ENCODE measurements around the gene FOSB.

Gene FOSB

DNA sequence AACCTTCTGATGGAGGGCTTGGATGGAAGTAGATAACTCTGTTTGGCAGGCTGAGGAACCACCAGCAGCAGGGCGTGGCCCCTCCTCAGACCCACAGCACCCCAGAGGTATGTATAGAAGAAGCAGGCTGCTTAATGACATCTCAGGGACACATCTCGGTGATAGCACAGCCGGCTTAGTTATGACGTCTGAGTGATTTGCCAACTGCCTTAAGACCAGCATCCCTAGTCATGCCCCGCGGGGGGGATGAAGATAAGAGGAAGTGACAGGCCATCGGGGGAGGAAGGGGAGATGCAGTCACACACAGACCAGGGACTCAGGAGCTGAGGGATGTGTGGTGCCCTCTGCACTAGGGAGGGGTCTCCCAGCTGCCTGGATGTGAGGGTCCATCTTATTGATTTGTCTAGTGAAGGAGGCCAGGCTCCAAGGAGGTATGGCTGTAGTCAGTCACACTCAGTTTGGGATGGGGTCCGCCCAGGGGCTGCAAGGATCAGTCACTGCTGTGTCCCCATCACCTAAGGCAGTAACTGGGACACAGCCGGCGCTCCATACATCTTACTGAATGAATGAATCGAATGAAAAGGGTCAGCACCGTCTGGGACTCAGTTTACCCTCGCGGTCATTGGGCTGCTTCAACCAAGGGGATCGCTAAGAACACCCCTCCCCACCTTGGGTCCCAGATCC lies 24.9 kb upstream of the FOSB start:
- DNase-seq (ENCODE audit: low spot score) = no peak

- DNase-seq (ENCODE audit: low spot score) = peak; percentile 94
Measured at GRCh38 chr19:45443462-45444317, 24.1 kb upstream of the FOSB start.

DNA sequence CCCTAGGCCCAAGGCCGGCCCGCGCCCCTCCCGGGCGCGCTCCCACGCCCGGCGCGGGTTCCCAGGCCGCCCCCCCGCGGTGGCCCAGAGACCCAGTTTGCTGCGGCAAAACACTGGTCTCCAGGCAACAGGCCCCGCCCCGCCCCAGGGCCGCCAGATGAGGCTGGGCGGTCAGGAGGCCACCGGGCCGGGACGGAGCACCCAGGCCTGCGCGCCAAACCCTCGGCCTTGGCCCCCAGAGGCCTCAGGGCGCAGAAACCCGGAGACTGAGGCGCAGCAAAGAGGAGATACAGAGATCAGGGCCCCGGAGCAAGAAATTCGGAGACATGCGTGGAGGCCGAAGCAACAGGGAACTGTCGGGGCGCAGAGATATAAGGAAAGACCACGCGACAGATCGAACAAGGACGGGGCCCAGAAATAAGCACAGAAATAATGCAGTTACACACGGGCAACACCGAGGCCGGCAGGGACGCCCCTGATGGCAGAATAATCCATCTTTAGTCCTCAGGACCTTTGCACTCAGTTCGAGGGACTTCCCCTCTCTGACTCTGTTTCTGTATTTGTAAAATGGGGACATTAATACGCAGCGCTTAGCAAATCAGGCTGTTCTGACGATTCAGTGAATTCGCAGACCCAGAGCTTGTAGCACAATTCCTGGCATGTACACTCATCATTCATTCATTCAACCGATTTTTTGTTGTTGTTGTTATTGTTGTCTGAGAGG lies 23.3 kb upstream of the FOSB start:
- peak; percentile 91 for DNase-seq (ENCODE audit: low spot score)

DNA sequence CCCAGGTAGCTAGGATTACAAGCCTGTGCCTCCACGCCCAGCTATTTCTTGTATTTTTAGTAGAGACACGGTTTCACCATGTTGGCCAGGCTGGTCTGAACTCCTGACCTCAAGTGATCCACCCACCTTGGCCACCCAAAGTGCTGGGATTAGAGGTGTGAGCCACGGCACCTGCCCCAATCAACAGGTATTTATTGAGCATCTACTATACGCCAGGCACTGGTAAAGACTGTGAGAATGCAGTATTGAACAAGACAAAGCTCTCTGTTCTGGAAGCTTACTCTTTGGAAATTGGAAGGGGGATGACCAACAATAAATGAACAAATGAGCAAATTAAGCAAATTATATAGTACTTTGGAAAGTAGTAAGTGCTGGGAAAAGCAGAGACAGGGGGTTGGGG lies 22.7 kb upstream of the FOSB start:
- no peak for DNase-seq (ENCODE audit: low spot score)

DNA sequence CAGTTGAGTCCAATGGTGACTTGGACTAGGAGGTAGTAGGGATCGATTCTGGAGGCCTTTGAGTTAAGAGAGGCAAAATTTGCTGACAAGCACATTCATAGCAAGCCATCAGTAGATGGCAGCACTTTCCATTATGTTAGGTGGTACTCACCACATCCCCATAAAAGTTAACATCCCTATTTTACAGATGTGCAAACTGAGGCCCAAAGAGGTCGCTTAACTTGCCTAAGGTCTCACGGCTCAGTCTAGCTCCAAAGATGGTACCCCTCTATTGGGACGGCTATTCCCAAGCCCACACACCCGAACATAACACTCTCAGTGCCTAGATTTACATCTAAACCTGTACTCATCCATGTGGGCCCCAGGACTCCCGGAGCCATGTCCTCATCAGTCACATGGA lies 21.5 kb upstream of the FOSB start:
- DNase-seq (ENCODE audit: low spot score) = no peak

GRCh38 chr19:45446944-45447343 lies 20.9 kb upstream of the FOSB start:
- DNase-seq (ENCODE audit: low spot score) = peak; percentile 44

GRCh38 chr19:45448425-45448756 lies 19.4 kb upstream of the FOSB start:
- DNase-seq (ENCODE audit: low spot score) = no peak

DNA sequence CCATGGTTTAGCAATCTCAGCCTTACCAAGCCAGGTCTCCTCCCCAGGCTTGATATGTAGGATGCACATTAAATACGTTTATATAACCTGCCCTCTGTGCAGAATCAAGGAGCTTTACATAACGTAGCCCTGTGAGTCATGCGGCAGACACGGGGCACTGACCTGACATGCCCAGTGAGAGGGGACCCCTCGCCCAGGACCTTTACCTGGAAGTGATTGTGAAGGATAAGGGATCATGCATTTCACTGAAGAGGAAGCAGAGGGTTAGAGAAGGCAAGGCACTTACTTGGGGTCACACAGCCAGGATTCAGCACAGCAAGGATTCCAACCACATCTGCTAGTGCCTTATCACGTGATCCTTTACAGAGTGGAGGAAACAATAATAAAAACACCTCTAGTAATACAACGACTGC lies 18.9 kb upstream of the FOSB start:
- no peak for DNase-seq (ENCODE audit: low spot score)

DNA sequence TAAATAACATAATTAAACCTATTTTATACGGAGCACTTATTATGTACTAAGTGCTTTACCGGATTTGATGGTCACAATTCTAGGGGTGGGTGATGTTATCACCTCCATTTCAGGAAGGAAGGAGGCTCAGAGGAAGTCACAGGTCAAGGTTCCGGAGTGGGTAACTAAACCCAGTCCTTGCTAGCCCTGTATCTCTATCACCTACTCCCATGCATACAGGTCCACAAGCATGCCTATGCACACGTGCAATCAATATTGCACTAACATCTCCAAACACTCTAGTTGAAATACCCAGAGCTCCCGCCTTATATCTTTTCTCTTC lies 17.8 kb upstream of the FOSB start:
- DNase-seq (ENCODE audit: low spot score) = no peak

DNA sequence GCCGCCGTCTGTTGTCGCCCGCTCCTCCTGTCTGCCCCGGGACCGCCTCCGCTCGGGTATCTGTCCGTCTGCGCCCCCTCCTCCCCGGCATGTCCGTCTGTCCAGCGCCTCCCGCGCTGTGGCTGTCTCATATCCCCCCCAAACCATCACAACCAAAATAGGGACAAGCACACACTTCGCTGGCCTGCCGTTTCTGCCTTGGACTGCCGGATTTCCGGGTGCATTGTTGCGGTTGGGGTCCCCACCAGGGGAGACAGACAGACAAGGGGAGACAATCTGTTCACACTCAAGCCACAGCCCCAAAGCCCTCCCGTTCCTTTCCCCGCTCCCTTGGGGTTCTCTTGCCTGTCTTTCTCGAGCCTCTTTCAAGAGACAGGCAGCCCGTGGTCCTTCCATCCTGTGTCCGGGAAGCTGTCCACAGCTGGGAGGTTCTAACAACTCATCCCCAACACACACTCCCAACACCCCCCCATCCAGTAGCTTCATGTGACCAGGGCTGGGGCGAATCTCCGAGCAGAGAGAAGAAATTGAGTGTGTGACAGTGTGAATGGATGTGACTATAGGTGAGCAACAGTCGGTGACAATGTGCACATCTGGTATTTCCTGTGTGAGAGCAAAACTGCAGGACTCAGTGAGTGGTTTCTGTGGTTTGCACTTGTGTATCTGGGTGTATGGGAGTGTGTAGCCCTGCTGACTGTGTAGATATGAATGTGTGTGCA lies 16.5 kb upstream of the FOSB start:
- peak; percentile 42 for DNase-seq (ENCODE audit: low spot score)

GRCh38 chr19:45451850-45452387 lies 15.9 kb upstream of the FOSB start:
- no peak for DNase-seq (ENCODE audit: low spot score)

- DNase-seq (ENCODE audit: low spot score) = peak; percentile 93
Measured at GRCh38 chr19:45455707-45456499, 11.9 kb upstream of the FOSB start.

GRCh38 chr19:45456500-45456815 lies 11.3 kb upstream of the FOSB start:
- DNase-seq (ENCODE audit: low spot score) = no peak

DNA sequence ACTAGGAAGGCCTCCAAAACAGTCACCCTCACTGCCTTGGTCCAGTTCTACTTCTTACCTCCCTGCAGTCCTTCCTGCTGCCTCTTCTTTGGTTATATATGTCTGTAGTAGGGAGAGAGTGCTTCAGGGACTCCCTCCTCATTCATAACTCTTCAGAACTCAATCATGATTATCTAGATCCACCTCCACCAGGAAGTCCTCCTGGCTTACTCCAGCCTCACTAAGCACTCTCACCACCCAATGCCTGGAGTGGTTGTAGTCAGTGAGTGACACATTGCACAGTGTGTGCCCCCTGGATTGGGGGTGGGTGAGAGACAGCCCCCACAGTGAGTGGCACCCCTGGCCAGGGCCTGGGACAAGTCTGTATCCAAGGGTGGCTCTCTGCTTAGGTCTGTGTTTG lies 10.0 kb upstream of the FOSB start:
- no peak for DNase-seq (ENCODE audit: low spot score)

DNA sequence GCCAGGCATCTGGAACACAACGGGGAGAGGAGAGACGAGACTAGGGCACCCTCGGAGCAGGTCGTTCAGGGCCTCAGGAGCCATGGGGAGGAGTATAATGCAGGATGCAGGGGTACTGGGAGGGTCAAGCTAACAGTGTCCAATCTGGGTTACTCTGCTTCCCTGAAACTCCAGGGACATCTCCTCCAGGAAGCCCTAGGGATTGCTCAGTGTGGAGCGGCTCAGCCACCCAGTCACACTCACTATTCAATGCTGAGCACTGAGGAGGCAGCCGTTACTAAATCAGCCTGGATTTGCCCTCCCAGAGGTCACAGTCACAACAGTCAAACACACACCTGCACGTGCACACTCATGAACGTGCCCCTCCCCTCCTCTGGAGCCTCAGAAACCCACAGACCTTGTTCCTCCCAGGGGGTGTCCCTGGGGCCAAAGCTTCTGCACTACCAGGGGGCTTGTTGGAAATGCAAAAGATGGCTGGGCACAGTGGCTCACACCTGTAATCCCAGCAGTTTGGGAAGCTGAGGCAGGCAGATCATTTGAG lies 6.9 kb upstream of the FOSB start:
- DNase-seq (ENCODE audit: low spot score) = no peak

DNA sequence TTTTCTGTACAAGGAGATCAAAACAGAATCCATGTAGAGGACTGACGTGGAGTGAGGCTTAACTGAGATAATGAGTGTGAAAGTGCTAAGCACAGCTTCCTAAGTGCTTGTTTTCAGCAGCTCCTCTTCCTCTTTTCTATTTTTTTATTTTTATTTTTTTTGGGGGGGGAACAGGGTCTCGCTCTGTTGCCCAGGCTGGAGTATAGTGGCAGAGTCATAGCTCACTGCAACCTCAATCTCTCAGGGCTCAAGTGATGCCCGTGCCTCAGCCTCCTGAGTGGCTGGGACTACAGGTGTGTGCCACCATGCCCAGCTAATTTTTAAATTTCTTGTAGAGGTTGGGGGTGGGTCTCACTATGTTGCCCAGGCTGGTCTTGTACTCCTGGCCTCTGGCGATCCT lies 5.6 kb upstream of the FOSB start:
- no peak for DNase-seq (ENCODE audit: low spot score)

DNA sequence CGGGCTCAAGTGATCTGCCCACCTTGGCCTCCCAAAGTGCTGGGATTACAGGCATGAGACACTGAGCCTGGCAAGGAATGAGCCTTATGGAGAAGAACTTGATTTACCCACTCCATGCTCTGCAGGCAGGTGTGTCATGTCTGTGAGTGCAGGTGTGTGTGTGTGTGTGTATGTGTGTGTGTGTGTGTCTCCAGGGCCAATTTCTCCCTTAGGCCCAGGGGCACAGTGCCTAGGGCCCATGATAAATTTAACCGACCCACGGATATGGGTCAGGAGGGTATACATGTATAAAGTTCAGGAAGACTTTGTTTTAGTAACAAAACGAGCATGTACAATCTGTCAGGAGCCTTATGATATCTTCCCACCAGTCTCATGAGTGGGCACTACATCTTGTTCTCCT lies 4.6 kb upstream of the FOSB start:
- DNase-seq (ENCODE audit: low spot score) = no peak

GRCh38 chr19:45464274-45464673 lies 3.5 kb upstream of the FOSB start:
- DNase-seq (ENCODE audit: low spot score) = no peak

DNA sequence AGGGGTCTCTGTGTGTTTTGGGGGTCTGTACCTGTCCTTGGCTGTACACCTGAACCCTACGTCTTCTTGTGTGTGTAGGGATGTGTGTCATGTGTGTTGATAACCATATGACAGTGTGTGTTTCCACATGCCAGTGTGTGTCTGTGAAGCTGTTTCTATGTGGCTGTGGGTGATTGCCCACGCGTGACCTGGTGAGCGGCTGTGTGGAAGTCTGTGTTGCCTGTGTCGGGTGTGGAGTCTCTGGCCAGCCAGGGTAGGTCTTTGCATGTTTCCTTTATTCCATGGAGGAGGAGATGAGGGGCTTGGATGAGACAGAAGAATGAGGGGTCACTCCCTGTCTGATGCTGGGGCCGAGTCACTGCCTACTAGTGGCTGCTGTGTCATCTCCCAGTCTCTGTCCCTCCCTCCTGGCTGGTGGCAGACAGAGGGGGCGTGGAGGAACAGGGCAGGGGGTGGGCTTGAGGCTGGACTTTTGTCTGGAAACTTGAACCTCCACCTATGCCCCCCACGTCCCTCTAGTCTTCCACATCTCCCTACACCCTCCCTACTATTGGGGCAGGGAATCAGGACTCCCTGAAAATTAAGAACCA lies 2.8 kb upstream of the FOSB start:
- no peak for DNase-seq (ENCODE audit: low spot score)

DNA sequence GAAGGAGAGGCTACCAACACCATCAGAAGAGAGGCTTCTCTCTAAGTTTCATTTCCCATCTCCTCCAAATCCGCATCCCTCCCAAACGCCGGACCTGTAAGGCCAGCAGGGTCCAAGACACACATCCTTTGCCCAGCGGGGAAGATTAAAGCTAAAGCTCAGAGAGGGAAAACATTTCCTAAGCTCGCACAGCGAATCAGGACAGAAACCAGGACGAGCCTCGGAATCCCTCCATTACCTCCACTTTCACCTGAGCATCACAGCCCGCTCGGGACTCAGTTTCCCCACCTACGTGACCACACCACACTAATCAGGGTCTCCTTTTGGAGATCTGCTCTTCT lies 711 bp upstream of the FOSB start:
- peak; percentile 12 for DNase-seq (ENCODE audit: low spot score)

DNA sequence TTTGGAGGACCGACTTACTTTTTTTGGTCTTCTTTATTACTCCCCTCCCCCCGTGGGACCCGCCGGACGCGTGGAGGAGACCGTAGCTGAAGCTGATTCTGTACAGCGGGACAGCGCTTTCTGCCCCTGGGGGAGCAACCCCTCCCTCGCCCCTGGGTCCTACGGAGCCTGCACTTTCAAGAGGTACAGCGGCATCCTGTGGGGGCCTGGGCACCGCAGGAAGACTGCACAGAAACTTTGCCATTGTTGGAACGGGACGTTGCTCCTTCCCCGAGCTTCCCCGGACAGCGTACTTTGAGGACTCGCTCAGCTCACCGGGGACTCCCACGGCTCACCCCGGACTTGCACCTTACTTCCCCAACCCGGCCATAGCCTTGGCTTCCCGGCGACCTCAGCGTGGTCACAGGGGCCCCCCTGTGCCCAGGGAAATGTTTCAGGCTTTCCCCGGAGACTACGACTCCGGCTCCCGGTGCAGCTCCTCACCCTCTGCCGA lies 409 bp downstream of the FOSB start:
- peak; percentile 14 for DNase-seq (ENCODE audit: low spot score)
